Ovary (tissue), 9 donors: Measurements from ENCODE around the gene LOX. TPM values are rescaled to one million over a fixed set of nuclear protein-coding genes. Genes with fewer than 3 reads are reported as not detected.

Experiments
- DNase-seq, 5 donors: peaks; one replicate each; pipeline ENCODE4 v3.0.0-alpha.2; 2019 to 2020
- H3K27ac ChIP-seq, 2 donors: fragments of 200-600 bp; one replicate each; pipeline versions ENCODE4 v1.5.1 to v1.8.0; 2019 to 2022
- H3K27me3 ChIP-seq: fragments of 200-600 bp; one replicate; pipeline ENCODE4 v1.8.0; 2022
- H3K36me3 ChIP-seq: fragments of 200-600 bp; sonication (generic); one replicate; pipeline ENCODE4 v1.5.1; 2019
- H3K4me1 ChIP-seq: one replicate; pipeline ENCODE4 v1.8.1; 2013; ENCODE audit warnings: mild to moderate bottlenecking, moderate library complexity; ENCODE audit not compliant: insufficient read depth
- H3K4me3 ChIP-seq: fragments of 200-600 bp; sonication (generic); one replicate; pipeline ENCODE4 v1.5.1; 2017
- H3K9me3 ChIP-seq, 2 donors: fragments of 200-600 bp in 1 of 2; sonication (generic) in 1 of 2; one replicate each; pipeline versions ENCODE4 v1.5.1 to v1.8.1; 2013 to 2019; ENCODE audit warnings: mild to moderate bottlenecking in 1 of 2, moderate library complexity in 1 of 2
- CTCF ChIP-seq, 3 donors: fragments of 450-650 bp in 2 of 3; fragments of 200-600 bp in 1 of 3; IDR thresholded peaks; one replicate each; pipeline versions ENCODE4 v1.5.1 to v1.8.0; 2016 to 2022; ENCODE audit warnings: antibody characterized with exemption in 3 of 3, mild to moderate bottlenecking in 1 of 3
- EP300 ChIP-seq: sonication (generic); formaldehyde crosslinking; IDR thresholded peaks from one replicate; pipeline ENCODE4 v1.6.1; 2017; ENCODE audit warnings: antibody characterized with exemption
- POLR2A ChIP-seq: fragments of 450-650 bp; IDR thresholded peaks from one replicate; pipeline ENCODE4 v1.6.1; 2017; ENCODE audit warnings: antibody characterized with exemption, mild to moderate bottlenecking, moderate library complexity
- WGBS, 3 donors: extraction: QIAGEN DNeasy Blood & Tissue Kit in 1 of 3; methylation state at CpG; one replicate each; pipeline versions ENCODE4 v1.1.5 to v1.1.7; 2013 to 2017; 5-methylcytosine and 5-hydroxymethylcytosine counted together
- intact Hi-C, 4 donors: fragments of 100-400 bp; cut with DNase I; formaldehyde crosslinking; loops; one replicate each; pipeline versions ENCODE4 v1.11.0 to v1.15.1; 2022 to 2023
- polyA plus RNA-seq, 2 donors: library from polyadenylated mRNA; stranded (reverse); fragments of 200-250 nt in 1 of 2; fragments of 350-450 nt in 1 of 2; fragmentation: Illumina TruSeq in 1 of 2; extraction: RNeasy Lipid Tissue Mini Kit (QIAGEN cat#74804) in 1 of 2; gene quantifications; one replicate each; pipeline ENCODE4 v1.2.3, GENCODE V29; 2013 to 2014
- total RNA-seq, 7 donors: library from RNA; depleted of rRNA in 2 of 7; stranded (reverse); fragments of >200 nt in 2 of 7; fragmentation: NEBNext Ultra II Directional in 3 of 7; extraction: Animal tissue kit (Norgen Biotek cat#: 25700) in 3 of 7; gene quantifications; one replicate each; pipeline versions ENCODE4 v1.1.0 to v1.2.4, GENCODE V29; 2016 to 2023
- donor health status: DM: no; HTN: no; CAD: no; lungs with moderate emphysema.
- donor health status: DM: no; HTN: no; CAD: no.
- donor health status: Bipolar disorder and iron deficiency.
- donor health status: DM: yes; HTN: yes; CAD: no.
- donor health status: DM: no; HTN: no; CAD: no.
- donor health status: DM: yes; HTN: yes; CAD: no.

The LOX gene
- total and polyA plus RNA-seq, 9 donors: 6.9 to 23.5 (median 10.9) TPM

GRCh38 chr5:122118356-122118948 lies 40.4 kb upstream of the LOX start:
- Histone ChIP-seq H3K27me3 (no peaks in the 10 kb centered on the region), H3K4me3 (no peak overlapping the region), H3K36me3 (no peaks in the 10 kb centered on the region), H3K9me3 (no peaks in the 10 kb centered on the region), H3K4me1 (no peaks in the 10 kb centered on the region), H3K27ac (no peak overlapping the region)
- 84 to 93% (median 90%) methylated on average over 1 of the region's 1 CpG for WGBS, 3 donors
- no peak for DNase-seq
- TF ChIP-seq CTCF (IDR thresholded peaks at IDR 0.05): no peak
- no peak for TF ChIP-seq EP300
- no peak for TF ChIP-seq POLR2A
- intact Hi-C loops: no loop called here

GRCh38 chr5:122114501-122114900 lies 36.4 kb upstream of the LOX start:
- no peaks in the 10 kb centered on the region for H3K27me3 ChIP-seq
- no peaks in the 10 kb centered on the region for H3K4me1 ChIP-seq
- no peak for TF ChIP-seq EP300
- no peak for TF ChIP-seq POLR2A
- no peak for TF ChIP-seq CTCF (IDR thresholded peaks at IDR 0.05)
- DNase-seq: no peak
- intact Hi-C loops: no loop called here
- H3K27ac ChIP-seq: no peak overlapping the region
- no peaks in the 10 kb centered on the region for H3K9me3 ChIP-seq
- H3K4me3 ChIP-seq: no peak overlapping the region
- 61 to 63% (median 63%) methylated on average over 2 of the region's 2 CpGs for WGBS, 3 donors
- no peaks in the 10 kb centered on the region for H3K36me3 ChIP-seq

- 78 to 94% (median 80%) methylated on average over 6 of the region's 6 CpGs for WGBS, 3 donors
- H3K4me1 ChIP-seq: no peaks in the 10 kb centered on the region
- H3K27me3 ChIP-seq: no peaks in the 10 kb centered on the region
- H3K4me3 ChIP-seq: no peak overlapping the region
- no peak overlapping the region for H3K27ac ChIP-seq
- no peaks in the 10 kb centered on the region for H3K36me3 ChIP-seq
- no peak for DNase-seq
- intact Hi-C loops: no loop called here
- no peak for TF ChIP-seq CTCF (IDR thresholded peaks at IDR 0.05)
- no peak for TF ChIP-seq EP300
- TF ChIP-seq POLR2A: no peak
- H3K9me3 ChIP-seq: no peaks in the 10 kb centered on the region
Observed at GRCh38 chr5:122112733-122113558, 34.9 kb upstream of the LOX start.

GRCh38 chr5:122112063-122112462 lies 34.0 kb upstream of the LOX start:
- H3K36me3 ChIP-seq: no peaks in the 10 kb centered on the region
- 59 to 64% (median 61%) methylated on average over 3 of the region's 3 CpGs for WGBS, 3 donors
- H3K4me1 ChIP-seq: no peaks in the 10 kb centered on the region
- no peak for DNase-seq
- no peaks in the 10 kb centered on the region for H3K9me3 ChIP-seq
- no peak overlapping the region for H3K27ac ChIP-seq
- TF ChIP-seq EP300 (no peak), CTCF (IDR thresholded peaks at IDR 0.05) (no peak)
- intact Hi-C loops: no loop called here
- H3K27me3 ChIP-seq: no peaks in the 10 kb centered on the region
- no peak overlapping the region for H3K4me3 ChIP-seq
